GM18502 (cell line): ENCODE data around the gene WIF1.

Experiments
- ATAC-seq: cut with Tn5 transposase; IDR thresholded peaks from one replicate; pipeline ENCODE4 v1.9.1; 2021; ENCODE audit warnings: mild to moderate bottlenecking; ENCODE audit not compliant: unreplicated experiment, poor library complexity

WIF1 gene, protein sequence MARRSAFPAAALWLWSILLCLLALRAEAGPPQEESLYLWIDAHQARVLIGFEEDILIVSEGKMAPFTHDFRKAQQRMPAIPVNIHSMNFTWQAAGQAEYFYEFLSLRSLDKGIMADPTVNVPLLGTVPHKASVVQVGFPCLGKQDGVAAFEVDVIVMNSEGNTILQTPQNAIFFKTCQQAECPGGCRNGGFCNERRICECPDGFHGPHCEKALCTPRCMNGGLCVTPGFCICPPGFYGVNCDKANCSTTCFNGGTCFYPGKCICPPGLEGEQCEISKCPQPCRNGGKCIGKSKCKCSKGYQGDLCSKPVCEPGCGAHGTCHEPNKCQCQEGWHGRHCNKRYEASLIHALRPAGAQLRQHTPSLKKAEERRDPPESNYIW

GRCh38 chr12:65121049-65121955 lies at the start of gene WIF1:
Gene WIF1 (minus strand): TSS chr12:65121305. CDS start chr12:65121191, 114 bp downstream.
- peak; percentile 73 for ATAC-seq

DNA sequence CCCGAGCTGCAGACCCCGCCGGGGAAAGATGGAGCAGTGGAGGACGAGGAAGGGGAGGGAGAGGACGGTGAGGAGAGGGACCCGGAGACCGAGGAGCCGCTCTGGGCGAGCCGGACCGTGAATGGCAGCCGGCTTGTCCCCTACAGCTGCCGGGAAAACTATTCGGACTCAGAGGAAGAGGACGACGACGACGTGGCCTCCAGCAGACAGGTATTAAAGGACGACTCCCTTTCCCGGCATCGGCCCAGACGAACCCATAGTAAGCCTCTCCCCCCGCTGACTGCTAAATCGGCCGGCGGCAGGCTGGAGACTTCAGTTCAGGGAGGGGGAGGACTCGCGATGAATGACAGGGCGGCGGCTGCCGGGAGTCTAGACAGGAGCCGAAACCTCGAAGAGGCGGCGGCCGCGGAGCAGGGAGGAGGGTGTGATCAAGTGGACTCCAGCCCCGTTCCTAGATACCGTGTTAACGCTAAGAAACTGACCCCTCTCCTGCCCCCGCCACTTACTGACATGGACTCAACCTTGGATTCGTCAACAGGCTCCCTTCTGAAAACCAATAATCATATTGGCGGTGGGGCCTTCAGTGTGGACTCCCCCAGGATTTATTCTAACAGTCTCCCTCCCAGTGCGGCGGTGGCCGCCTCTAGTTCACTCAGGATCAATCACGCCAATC lies 49.2 kb upstream of the WIF1 start:
- ATAC-seq, result peak; percentile 49

DNA sequence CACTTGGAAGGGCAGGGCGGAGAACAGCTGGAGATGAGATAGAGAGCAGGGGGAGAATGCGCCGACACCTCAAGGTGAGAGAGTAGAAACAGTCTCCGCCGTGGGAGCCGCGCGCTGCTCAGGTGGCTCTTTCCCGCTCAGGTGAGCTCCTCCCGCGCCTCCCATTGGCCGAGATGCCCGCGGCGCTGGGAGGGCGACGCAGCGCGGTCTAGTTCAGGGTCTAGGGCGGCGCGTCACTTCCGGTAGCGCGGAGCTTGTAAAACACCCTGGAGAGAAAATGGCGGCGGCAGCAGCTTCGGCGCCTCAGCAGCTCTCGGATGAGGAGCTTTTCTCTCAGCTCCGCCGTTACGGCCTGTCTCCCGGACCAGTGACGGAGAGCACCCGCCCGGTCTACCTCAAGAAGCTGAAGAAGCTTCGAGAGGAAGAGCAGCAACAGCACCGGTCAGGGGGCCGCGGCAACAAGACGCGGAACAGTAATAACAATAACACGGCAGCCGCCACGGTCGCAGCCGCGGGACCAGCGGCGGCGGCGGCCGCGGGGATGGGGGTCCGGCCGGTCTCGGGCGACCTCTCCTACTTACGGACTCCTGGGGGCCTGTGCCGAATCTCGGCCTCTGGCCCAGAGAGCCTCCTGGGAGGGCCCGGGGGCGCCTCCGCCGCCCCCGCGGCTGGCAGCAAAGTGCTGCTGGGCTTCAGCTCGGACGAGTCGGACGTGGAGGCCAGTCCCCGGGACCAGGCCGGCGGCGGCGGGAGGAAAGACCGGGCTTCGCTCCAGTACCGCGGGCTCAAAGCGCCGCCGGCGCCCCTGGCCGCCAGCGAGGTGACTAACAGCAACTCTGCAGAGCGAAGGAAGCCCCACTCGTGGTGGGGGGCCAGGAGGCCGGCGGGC lies 48.5 kb upstream of the WIF1 start, which contains the start of gene LEMD3:
LEMD3 (plus strand) TSS at position 264 of the 889 bp plus-strand sequence; CDS start at position 278, 14 bp downstream.
- ATAC-seq, result peak; percentile 91

GRCh38 chr12:65168681-65169319 lies 47.7 kb upstream of the WIF1 start:
- no peak for ATAC-seq

DNA sequence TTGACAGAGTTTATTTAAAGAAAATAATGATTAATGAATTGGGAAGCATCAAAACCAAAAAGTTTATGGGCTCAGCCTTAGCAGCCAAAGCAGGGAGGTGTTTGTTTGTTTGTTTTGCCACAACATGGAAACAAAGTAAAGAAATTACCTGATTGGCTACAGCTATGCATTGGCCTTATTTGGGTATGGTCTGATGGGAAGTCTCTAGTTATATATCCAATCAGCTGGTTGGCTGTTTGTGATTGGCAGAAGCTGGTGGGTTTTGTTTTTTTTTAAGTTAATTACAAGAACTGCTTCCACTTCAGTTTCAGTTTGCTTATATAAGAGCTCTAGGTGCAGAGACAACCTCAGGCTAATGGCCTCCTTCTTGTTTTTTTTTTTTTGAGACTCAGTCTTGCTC lies 43.7 kb upstream of the WIF1 start:
- ATAC-seq, result no peak

GRCh38 chr12:65164244-65164643 lies 43.1 kb upstream of the WIF1 start:
- no peak for ATAC-seq

GRCh38 chr12:65162609-65163008 lies 41.5 kb upstream of the WIF1 start:
- ATAC-seq, result peak; percentile 59

DNA sequence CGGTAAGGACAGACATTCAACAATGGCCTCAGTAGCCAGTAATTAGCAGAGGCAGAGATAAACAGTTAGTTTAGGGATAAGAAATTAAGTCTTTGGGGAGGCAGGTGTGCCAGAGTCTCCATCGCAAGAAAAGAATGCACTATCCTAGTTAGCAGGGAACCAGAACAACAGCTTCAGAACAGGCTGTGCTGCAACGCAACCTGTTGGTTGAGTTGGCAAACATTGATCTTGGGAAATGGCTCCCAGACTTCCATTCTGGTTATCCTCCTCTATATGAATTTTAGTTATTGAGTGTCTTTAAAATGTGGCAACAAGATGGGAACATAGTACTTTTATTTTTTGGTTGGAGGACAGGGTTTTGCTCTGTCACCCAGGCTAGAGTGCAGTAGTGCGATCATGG lies 36.0 kb upstream of the WIF1 start:
- no peak for ATAC-seq

- ATAC-seq, result peak; percentile 95
Observed at GRCh38 chr12:65156366-65156841, 35.3 kb upstream of the WIF1 start.

DNA sequence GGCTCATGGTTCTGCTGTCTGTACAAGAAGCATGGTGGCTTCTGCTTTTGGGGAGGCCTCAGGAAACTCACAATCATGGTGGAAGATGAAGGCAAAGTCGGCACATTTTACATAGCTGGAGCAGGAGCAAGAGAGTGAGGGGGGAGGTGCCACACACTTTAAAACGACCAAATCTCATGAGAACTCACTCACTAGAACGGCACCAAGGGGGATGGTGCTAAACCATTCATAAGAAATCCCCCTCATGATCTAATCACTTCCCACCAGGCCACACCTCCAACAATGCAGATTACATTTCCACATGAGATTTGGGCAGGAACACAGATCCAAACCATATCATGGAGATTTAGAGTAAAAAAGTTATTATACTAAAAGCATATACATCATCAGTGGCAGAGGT lies 34.7 kb upstream of the WIF1 start:
- ATAC-seq, result peak; percentile 51

DNA sequence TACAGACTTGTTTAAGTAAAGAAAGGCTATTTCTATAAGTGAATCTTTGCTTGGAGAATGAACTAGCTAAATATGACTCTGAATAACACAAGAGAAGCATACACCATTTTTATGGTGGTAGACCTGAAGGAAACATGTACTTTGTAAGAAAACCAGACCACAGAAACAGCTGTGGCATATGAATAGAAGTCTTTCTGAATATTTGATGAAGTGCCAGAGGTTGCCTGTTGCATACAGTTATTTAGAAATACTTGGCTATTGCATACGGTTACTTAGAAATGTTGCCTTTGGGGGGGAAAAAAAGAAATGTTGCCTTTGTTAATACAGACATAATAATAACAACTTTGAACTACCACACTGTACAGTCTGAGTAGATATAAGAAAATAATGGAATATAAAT lies 31.5 kb upstream of the WIF1 start:
- ATAC-seq, result no peak

DNA sequence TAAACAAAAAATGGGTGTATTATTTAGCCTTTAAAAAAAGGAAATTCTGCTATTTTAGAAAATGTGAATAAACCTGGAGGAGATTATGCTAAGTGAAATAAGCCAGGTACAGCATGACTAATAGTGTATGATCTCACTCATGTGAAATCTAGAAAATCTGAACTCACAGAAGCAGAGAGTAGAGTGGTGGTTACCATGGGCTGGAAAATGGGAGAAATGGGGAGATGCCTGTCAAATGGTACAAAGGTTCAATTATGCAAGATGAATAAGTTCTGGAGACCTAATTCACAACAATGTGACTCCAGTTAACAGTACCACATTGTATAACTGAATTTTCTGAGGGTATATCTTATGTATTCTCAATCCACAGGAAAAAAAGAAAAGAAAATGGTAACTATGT lies 30.9 kb upstream of the WIF1 start:
- no peak for ATAC-seq

GRCh38 chr12:65147312-65147905 lies 26.3 kb upstream of the WIF1 start:
- no peak for ATAC-seq

- ATAC-seq, result no peak
Observed at GRCh38 chr12:65140738-65141137, 19.6 kb upstream of the WIF1 start.

GRCh38 chr12:65139389-65139788 lies 18.3 kb upstream of the WIF1 start:
- ATAC-seq, result no peak

- ATAC-seq, result no peak
Observed at GRCh38 chr12:65133879-65134278, 12.8 kb upstream of the WIF1 start.

DNA sequence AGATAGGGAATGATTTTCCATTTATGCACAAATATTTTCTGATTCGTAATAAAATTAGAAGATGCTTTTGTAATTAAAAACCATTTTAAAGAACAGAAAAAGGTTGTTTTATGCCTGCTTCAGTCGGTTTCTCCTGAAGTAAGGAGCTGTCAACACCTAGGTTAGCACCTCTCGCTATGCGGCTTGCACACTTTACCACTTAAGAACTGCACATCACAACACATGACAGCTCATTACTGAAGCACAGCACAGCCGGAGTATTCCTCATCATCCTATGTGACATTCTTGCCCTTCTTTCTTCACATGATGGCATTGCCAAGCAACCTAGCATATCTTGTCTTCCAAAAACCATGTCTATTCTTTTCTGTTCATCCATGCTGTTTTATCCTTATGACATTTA lies 5.4 kb upstream of the WIF1 start:
- no peak for ATAC-seq

DNA sequence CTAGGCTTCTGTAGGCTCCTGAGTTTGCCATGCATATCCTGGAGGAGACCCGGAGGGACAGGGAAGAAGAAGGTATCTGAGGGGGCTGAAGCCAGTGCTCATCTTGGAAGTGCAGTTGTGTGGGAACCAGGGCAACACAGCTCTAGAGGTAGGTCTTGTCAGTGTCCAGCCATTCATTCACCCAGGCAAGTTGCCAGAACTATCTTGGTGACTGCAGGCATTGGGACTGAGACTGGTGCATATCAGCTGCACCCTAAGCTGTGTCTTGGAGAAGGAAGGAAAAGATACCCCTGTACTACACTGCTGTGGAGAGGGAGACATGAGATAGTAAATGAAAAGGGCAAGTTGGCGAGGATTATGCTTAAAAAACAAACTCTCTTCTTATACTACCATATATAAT lies 4.9 kb upstream of the WIF1 start:
- ATAC-seq, result no peak

GRCh38 chr12:65125247-65125646 lies 4.1 kb upstream of the WIF1 start:
- ATAC-seq, result no peak
